Upper lobe of left lung (tissue), 4 donors: Measurements from ENCODE around the gene SCGB2B2.

Experiments
- EP300 ChIP-seq, 4 donors: sonication (generic); formaldehyde crosslinking; IDR thresholded peaks; one replicate each; pipeline ENCODE4 v1.5.1; 2017; ENCODE audit warnings: antibody characterized with exemption in 4 of 4, control low read depth in 2 of 4
- POLR2A ChIP-seq, 4 donors: fragments of 450-650 bp; IDR thresholded peaks; one replicate each; pipeline ENCODE4 v1.5.1; 2016 to 2017; ENCODE audit warnings: antibody characterized with exemption in 4 of 4, mild to moderate bottlenecking in 2 of 4
- POLR2AphosphoS5 ChIP-seq, 2 donors: sonication (generic); formaldehyde crosslinking; IDR thresholded peaks; one replicate each; pipeline ENCODE4 v1.5.1; 2017; ENCODE audit warnings: antibody characterized with exemption in 2 of 2
- TF ChIP-seq, protein P1 (sequence below), 6 experiments: fragments of 450-650 bp in 4 of 6; fragments of 200-600 bp in 2 of 6; sonication (generic) in 2 of 6; IDR thresholded peaks; one replicate each; pipeline ENCODE4 v1.5.1; 2016 to 2019; ENCODE audit warnings: antibody characterized with exemption in 6 of 6

DNA sequence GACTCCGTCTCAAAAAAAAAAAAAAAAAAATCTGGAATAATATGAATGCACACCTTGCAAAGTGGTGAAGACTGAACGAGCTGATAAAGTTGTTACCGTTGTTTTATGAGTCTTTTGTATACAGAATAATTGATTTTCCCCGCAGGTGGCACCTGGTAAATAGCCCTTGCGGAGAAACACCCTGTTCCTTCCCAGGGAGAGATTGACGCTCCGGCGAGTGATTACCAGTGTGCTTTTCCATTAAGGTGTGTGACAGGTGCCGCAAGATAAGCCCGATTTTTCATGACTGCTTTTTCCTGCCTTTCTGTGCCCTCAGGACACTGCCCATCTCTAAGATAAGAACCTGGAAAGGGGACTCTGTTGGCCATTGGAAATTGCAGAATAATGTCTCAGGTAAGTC lies 1.5 kb upstream of the SCGB2B2 start:
- TF ChIP-seq POLR2A (IDR thresholded peaks at IDR 0.05), result no peak
- TF ChIP-seq, protein P1, sequence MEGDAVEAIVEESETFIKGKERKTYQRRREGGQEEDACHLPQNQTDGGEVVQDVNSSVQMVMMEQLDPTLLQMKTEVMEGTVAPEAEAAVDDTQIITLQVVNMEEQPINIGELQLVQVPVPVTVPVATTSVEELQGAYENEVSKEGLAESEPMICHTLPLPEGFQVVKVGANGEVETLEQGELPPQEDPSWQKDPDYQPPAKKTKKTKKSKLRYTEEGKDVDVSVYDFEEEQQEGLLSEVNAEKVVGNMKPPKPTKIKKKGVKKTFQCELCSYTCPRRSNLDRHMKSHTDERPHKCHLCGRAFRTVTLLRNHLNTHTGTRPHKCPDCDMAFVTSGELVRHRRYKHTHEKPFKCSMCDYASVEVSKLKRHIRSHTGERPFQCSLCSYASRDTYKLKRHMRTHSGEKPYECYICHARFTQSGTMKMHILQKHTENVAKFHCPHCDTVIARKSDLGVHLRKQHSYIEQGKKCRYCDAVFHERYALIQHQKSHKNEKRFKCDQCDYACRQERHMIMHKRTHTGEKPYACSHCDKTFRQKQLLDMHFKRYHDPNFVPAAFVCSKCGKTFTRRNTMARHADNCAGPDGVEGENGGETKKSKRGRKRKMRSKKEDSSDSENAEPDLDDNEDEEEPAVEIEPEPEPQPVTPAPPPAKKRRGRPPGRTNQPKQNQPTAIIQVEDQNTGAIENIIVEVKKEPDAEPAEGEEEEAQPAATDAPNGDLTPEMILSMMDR (IDR thresholded peaks at IDR 0.05), result no peak
- TF ChIP-seq POLR2AphosphoS5 (IDR thresholded peaks at IDR 0.05), result no peak
- TF ChIP-seq EP300 (IDR thresholded peaks at IDR 0.05), result no peak
